ENCODE results near the gene PROSER2. TPM values are rescaled to one million over a fixed set of nuclear protein-coding genes. Genes with fewer than 3 reads are reported as not detected.

Gene PROSER2
- total RNA-seq, 1 experiment from 2014 or later, result 10.6 TPM

DNA sequence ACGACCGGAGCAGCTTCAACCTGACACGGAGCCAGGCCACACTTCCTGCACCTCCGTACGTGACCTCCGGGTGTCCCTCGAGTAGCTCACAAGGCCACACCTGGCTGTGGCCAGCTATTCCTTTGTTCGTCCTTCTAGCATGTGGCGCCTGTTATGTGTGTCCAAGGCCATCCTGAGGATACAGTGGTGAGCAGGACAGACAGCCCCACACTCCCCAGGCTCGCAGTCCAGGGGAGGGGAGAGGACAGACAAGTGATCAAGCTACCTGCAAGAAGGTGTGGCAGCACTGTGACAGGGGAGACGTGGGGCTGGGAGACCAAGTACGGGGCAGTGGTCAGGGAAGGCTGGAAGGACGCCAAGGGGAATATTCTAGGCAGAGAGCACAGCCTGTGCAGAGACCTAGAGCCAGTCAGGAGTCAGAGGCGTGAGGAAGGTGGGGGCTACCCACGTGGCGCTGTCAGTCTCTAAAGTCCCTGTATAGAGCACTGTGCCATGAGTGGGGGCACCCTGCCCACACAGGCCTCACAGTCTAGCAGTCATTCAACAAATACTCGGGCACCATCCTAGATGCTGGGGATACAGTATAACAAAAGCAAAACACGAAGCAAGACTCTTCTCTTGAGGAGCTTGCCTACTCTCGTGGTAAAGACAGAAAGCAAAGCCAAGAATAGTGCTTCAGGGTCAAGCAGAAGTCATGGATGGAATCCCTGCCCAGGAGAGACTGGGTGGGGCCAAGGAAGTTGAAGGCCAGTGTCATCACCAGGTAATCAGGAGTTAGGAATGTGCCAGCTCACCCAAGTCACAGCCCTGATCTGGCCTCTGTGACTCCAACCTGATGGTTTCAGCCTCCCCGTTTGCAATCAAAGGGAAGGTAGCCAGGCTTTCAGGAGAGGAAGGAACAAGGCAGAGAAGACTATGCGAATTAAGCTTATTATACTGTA is 58.6 kb downstream of the PROSER2 start:
- Mint-ChIP-seq H3K36me3 (ENCODE audit: insufficient read depth in 1 of 3, low read depth in 3 of 3) (no peaks in the 10 kb centered on the region), H3K27ac (peak overlapping the region in 1 of 3 experiments; percentile 81; a peak in 2 of 7 replicates), H3K4me3 (no peak overlapping the region), H3K4me1 (peaks cover 8 to 12% of the 10 kb centered on the region in 2 experiments), H3K27me3 (ENCODE audit: low read depth) (no peaks in the 10 kb centered on the region; the same call in 1 of the 2 replicates), H3K9me3 (no peaks in the 10 kb centered on the region; a peak in 1 of 5 replicates)
- Histone ChIP-seq H3K9me3 (ENCODE audit: control insufficient read depth, low read depth, low read length) (no peaks in the 10 kb centered on the region), H3K56ac (ENCODE audit: insufficient read length, low read depth, low read length) (no peak overlapping the region), H3K23me2 (ENCODE audit: insufficient read length, low read depth, low read length, poor library complexity, severe bottlenecking) (no peaks in the 10 kb centered on the region), H3K27me3 (ENCODE audit: insufficient read depth, low read length) (no peaks in the 10 kb centered on the region), H3K18ac (ENCODE audit: insufficient read length, low read depth, low read length) (peak overlapping the region; percentile 56), H2AFZ (ENCODE audit: low read length) (no peak overlapping the region), H4K91ac (ENCODE audit: insufficient read length, low read depth, low read length) (no peak overlapping the region), H3T11ph (ENCODE audit: low read length) (no peak overlapping the region), H2AK5ac (ENCODE audit: insufficient read length, low read length) (no peak overlapping the region), H3K79me1 (ENCODE audit: insufficient read depth, low read depth, low read length, poor library complexity, severe bottlenecking) (no peaks in the 10 kb centered on the region), H3K23ac (ENCODE audit: insufficient read length, low read depth, low read length) (no peak overlapping the region), H3K79me2 (ENCODE audit: insufficient read depth, low read length) (no peaks in the 10 kb centered on the region), H4K5ac (ENCODE audit: insufficient read length, low read depth, low read length) (peak overlapping the region; percentile 63), H3K9ac (ENCODE audit: extremely low read depth, insufficient read length, low read length) (no peak overlapping the region), H3K4me2 (ENCODE audit: insufficient read depth, insufficient read length, low read length) (no peak overlapping the region), H2BK15ac (ENCODE audit: low read depth, low read length) (no peak overlapping the region), H3K14ac (ENCODE audit: insufficient read depth, low read length) (peak overlapping the region; percentile 67), H2BK20ac (ENCODE audit: low read depth, low read length, poor library complexity, severe bottlenecking) (no peak overlapping the region), H3K27ac (ENCODE audit: insufficient read length, low read depth, low read length) (no peak overlapping the region), H2BK12ac (ENCODE audit: insufficient read length, low read depth, low read length) (no peak overlapping the region), H4K20me1 (ENCODE audit: control insufficient read depth, insufficient read depth, insufficient read length) (no peaks in the 10 kb centered on the region), H3K4ac (ENCODE audit: low read depth, low read length) (no peak overlapping the region), H4K8ac (replicated peaks; ENCODE audit: insufficient read length, low read depth, low read length) (no peak overlapping the region), H2BK120ac (ENCODE audit: low read depth, low read length, poor library complexity, severe bottlenecking) (no peak overlapping the region), H2BK5ac (ENCODE audit: insufficient read length, low read length) (no peak overlapping the region), H3K4me1 (ENCODE audit: insufficient read depth, low read length) (no peaks in the 10 kb centered on the region)
- peak; percentile 80 for DNase-seq
- TF ChIP-seq, protein P1, sequence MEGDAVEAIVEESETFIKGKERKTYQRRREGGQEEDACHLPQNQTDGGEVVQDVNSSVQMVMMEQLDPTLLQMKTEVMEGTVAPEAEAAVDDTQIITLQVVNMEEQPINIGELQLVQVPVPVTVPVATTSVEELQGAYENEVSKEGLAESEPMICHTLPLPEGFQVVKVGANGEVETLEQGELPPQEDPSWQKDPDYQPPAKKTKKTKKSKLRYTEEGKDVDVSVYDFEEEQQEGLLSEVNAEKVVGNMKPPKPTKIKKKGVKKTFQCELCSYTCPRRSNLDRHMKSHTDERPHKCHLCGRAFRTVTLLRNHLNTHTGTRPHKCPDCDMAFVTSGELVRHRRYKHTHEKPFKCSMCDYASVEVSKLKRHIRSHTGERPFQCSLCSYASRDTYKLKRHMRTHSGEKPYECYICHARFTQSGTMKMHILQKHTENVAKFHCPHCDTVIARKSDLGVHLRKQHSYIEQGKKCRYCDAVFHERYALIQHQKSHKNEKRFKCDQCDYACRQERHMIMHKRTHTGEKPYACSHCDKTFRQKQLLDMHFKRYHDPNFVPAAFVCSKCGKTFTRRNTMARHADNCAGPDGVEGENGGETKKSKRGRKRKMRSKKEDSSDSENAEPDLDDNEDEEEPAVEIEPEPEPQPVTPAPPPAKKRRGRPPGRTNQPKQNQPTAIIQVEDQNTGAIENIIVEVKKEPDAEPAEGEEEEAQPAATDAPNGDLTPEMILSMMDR (conservative IDR thresholded peaks at IDR 0.05), result peak; percentile 63
- WGBS (ENCODE audit: extremely low coverage, insufficient read length, low lambda C conversion rate), result no CpG with 5 or more reads among the region's 21 CpGs
